Mucosa of gallbladder (tissue), 1 donor: ENCODE measurements around the gene ACOT12. TPM values are rescaled to one million over a fixed set of nuclear protein-coding genes. Genes with fewer than 3 reads are reported as not detected.

Experiments used
- DNase-seq: peaks from one replicate; pipeline ENCODE4 v3.0.0-alpha.2; 2020; ENCODE audit warnings: low spot score
- total RNA-seq: library from RNA; stranded (reverse); gene quantifications from one replicate; pipeline ENCODE4 v1.2.1, GENCODE V29; 2021
- donor health status: DM: no; HTN: no; CAD: no.

ACOT12 gene
- total RNA-seq, 1 donor from 2014 or later, result 0.75 TPM

DNA sequence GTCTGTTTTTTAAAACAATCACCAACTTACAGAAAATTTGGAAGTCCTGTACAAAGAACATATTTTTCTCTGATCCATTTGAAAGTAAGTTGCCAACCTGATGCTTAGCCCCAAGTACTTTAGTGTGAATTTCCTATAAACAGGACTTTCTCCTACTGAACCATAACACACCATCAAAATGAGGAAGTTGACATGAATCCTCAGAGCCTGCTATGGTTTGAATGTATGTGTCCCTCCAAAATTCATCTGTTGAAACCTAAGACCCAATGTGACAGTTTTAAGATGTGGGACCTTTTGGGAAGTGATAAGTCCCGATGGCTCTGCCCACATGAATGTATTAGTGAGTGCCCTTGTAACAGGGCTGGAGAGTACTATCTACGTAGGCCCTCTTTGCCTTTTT lies 6.4 kb upstream of the ACOT12 start:
- no peak for DNase-seq

GRCh38 chr5:81398741-81399140 lies 4.8 kb upstream of the ACOT12 start:
- no peak for DNase-seq

DNA sequence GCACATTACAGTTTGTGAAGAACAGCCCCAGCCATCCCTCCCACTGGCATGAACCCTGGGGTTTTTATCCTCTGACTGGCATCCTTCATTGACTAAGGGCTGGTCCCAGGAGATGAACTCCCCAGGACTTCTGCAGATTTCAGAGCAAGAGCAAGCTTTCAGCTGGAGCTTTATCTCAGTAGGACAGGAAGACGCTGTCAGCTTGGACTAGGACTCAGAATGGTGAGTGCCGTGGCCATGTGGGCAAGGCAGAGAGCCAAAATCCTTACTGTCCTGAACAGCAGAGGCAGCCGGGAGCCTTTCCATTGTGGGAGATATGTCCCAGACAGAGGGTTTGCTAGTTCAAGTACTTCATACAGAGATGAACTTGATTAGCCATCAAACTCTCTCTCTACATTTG lies 3.2 kb upstream of the ACOT12 start:
- no peak for DNase-seq

GRCh38 chr5:81395262-81395661 lies 1.3 kb upstream of the ACOT12 start:
- no peak for DNase-seq

GRCh38 chr5:81393430-81393782 lies 528 bp downstream of the ACOT12 start:
- DNase-seq, result no peak

- no peak for DNase-seq
Observed at GRCh38 chr5:81389025-81389424, 4.9 kb downstream of the ACOT12 start.

DNA sequence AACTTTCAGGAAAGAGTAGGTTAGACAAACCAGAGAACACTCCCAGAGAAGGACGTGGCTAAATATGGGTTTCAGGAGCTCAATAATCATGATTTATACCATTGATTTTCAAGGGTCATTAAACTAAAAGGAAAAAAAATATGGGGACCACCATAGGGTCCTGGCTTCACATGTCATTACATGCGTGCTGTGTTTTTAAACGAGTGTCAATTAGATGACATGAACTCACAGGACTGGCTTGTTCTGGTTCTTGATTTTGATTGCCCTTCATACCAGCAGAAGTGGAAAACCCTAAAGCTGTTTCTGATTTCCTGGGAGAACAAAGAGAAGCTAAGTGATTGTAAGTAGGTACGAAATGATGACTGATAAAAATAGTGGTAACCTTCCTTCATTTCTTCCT lies 5.8 kb downstream of the ACOT12 start:
- DNase-seq, result no peak

DNA sequence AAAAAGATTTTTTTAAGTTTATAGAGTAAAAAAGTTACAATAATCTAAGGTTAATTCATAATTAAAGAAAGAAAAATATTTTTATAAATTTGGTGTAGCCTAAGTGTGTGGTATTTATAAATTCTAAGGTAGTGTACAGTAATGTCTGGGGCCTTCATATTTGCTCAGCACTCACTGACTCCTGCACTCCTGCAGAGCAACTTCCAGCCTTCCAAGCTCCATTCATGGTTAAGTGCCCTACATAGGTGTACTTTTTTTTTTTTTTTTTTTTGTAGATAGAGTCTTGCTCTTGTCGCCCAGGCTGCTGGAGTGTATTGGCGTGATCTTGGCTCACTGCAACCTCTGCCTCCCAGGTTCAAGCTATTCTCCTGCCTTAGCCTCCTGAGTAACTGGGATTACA lies 10.1 kb downstream of the ACOT12 start:
- no peak for DNase-seq

DNA sequence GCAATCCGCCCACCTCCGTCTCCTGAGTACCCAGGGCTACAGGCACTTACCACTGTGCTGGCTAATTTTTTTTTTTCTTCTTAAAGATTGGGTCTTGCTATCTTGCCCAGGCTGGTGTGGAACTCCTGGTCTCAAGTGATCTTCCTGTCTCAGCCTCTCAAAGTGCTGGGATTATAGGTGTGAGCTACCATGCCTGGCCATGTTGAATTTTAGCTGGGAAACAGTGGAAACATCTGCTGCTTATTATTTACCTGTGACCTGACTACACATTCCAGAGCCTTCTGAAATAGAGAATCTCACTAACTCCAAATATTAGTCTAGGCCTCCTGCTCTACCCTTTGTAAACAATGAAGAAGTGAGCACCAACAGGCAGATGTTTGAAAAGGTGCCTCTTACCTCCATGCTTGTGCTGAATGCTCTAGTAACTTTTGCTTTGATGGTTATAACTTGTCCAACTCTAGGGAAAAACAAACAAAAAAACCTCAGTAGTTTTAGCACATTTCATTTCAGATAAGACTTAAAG lies 22.5 kb downstream of the ACOT12 start:
- DNase-seq, result no peak

DNA sequence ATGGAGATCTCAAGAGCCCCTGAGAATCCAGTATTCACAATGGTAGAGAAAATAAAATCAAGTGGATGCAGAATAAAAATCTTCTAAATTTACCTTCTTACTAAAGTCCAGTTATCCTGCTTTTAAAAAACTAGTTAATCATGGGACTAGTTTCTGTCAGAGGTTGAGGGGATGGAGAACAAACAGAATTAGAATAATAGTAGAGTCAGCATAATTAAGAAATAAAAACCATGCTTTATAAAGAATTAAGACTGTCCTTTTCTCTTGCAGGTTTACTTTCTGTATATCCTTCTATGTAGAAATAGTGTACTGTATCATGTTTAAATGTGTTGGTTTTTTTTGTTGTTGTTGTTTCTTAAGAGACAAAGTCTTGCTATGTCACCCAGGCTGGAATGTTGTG lies 23.0 kb downstream of the ACOT12 start:
- DNase-seq, result no peak

DNA sequence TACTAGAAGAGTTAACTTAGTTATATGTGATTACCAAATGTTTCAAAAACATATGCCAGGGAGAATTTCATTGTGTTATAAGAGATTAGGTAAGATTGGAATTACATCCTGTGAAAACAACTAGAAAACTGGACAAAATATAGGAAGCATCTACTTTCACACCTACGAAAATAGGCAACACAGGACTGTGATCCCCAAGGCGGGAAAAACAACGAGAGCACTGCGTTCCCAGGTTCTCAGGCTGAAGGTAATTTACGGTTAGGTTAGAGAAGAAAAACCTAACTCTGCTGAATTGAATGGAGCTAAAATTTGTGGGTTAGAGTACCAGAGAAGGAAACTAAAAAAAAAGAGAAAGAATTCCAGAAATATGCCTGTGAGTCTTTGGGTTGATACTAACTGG lies 28.4 kb downstream of the ACOT12 start:
- DNase-seq, result no peak

DNA sequence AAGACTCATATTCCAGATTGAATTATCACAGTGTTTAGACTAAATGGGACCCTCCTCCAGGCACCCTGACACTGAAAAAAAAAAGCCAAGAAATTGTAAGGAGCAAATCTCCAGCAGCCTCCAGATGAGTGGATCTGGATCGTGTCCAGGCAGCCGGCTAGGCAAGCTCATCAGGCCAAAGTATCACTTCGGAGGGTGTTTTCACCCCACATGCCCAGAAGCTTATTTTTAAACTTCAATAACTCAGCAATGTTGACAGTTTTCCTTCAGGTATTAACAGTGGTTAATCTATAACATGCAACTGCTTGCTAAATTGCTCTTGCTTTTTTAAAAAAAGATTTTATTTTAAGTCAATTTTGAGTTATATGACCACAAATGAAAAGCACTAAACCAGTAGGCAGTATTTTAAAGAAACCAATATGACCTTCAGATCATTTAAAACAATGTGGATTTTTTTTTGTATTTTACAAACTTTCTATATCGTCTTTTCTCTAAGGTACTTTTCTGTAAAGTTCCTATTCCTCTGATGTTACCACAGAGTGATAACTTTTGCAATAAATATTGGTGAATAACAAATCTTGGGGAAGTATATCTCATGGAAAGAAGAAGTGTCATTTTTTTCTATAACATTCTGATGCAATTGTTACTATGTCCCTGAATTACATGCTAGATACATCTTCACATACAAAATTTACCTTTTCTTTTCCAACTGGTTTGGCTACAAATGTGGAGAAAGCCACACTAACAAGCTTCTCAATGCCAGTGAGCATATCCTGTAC lies 30.7 kb downstream of the ACOT12 start:
- peak; percentile 62 for DNase-seq

DNA sequence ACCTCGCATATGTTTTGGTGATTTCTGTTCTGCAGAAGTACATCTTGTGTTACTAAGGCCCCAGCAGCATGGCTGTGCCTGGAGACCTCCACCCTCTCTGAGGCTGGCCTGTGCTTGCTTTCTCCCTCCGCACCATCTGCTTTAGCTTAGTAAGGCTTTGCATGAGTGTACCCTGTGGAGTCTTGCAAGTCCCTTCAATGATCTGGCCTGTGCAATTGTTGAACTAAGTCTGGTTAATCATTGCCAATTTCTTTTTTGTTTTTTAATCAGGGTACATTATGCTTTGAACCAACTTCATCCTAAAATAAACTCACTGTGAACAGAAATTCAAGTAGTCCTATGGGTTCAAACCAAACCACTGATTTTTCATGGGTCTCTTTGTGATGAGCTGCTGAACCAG lies 32.3 kb downstream of the ACOT12 start:
- no peak for DNase-seq

- DNase-seq, result no peak
Observed at GRCh38 chr5:81360640-81361039, 33.3 kb downstream of the ACOT12 start.

DNA sequence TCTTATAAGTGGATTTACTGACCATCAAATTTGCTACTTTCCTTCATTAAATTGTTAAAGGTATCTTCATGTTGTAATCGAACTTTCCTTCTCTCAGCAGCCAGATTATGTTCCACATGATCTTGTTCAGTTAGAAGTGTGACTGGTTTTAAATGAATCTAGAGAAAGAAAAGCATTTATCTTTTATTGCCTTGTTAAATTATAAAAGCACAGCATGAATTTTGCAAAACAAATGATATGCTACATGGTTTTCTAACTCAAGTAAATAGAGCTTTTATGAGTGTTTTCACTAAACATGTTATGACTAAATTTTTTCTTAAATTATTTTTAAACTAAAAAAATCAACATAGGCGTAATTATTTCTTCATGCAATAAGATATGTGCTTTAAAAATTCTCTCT lies 34.1 kb downstream of the ACOT12 start:
- DNase-seq, result no peak

DNA sequence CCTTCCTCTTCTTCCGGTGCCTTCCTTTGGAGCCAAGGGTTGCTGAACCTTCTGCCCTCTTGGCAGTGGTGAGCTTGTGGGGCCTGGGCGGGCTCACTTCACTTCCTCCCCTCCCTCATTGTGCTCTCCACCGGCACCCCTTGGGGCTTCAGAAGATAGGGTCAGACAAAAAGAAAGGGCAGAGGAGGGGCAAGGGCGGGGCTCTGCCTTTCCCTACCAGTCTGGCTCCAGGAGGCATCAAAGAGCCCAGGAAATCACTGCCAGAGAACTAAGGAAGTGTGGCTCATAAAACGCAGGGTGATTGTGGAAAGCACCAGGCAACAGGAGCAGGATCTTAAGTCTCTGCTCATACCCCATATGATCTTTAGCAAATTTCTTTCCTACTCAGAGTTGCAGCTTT lies 34.8 kb downstream of the ACOT12 start:
- DNase-seq, result no peak

GRCh38 chr5:81355291-81356251 lies 38.4 kb downstream of the ACOT12 start:
- DNase-seq, result peak; percentile 35

GRCh38 chr5:81354093-81354492 lies 39.8 kb downstream of the ACOT12 start:
- DNase-seq, result no peak

GRCh38 chr5:81353189-81353588 lies 40.7 kb downstream of the ACOT12 start:
- peak; percentile 34 for DNase-seq

- no peak for DNase-seq
Observed at GRCh38 chr5:81350507-81350906, 43.4 kb downstream of the ACOT12 start.

GRCh38 chr5:81349161-81349560 lies 44.8 kb downstream of the ACOT12 start:
- no peak for DNase-seq

DNA sequence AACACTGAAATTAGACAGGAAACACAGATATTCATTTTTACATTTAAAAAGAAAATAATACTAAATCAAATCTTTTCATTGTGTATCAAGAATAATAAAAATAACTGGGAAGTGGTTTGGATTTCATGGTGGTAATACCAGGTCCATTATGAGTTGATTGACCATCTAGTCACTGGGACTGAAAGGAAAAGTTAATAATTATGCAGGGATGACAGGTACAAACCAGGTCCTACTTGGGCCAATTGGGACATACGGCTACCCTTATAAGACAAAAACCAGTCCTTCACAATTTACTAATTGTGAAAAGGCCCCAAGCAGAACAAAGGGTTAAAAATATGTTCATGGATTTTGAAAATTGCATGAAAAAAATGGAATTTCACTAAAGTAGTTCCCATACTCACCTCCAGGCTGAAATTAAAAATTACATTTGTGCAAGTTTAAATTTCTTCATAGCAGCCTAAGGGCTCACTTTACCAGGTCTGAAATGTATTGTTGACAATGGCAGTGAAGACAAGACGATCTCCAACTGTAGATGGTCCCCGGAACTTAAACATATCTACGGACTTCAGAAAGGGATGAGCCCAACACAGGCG lies 48.4 kb downstream of the ACOT12 start:
- DNase-seq, result no peak
